ENCODE measurements around the gene LRRN4CL. TPM values are rescaled to one million over a fixed set of nuclear protein-coding genes. Genes with fewer than 3 reads are reported as not detected.

LRRN4CL gene
- total and polyA plus RNA-seq, 9 of the 15 experiments (the other 6 are each of a cell fraction or from before 2014, with no cell fraction given) = 0.03 to 0.11 (median 0.05) TPM; not detected in 4

DNA sequence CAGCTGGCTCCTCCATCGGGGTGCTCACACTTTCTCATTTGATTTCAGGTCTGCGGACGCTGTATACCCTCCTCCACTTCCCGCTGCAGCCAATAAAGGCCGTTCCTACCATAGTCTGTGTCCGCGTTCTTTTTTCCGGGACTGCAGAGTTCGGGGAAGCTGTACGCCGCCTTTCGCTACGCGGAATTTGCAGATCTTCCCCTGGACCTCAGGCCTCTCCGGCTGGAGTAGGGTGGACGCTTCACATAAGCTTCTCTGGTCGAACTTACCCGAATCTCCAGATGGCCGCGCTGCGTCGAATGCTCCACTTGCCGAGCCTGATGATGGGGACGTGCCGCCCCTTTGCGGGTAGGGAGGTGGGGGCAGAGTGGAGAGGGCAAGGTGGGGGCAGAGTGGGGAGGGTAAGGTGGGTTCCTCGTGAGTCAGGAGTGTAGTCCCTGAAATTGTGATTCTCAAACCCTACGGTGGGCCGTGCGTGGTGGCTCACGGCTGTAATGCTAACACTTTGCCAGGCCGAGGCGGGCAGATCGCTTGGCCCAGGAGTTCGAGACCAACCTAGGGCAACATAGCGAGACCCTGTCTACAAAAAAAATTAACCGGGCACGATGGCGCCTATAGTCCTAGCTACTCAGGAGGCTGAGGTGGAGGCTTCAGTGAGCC lies 23.6 kb downstream of the LRRN4CL start (continued):
- TF ChIP-seq, protein P1, sequence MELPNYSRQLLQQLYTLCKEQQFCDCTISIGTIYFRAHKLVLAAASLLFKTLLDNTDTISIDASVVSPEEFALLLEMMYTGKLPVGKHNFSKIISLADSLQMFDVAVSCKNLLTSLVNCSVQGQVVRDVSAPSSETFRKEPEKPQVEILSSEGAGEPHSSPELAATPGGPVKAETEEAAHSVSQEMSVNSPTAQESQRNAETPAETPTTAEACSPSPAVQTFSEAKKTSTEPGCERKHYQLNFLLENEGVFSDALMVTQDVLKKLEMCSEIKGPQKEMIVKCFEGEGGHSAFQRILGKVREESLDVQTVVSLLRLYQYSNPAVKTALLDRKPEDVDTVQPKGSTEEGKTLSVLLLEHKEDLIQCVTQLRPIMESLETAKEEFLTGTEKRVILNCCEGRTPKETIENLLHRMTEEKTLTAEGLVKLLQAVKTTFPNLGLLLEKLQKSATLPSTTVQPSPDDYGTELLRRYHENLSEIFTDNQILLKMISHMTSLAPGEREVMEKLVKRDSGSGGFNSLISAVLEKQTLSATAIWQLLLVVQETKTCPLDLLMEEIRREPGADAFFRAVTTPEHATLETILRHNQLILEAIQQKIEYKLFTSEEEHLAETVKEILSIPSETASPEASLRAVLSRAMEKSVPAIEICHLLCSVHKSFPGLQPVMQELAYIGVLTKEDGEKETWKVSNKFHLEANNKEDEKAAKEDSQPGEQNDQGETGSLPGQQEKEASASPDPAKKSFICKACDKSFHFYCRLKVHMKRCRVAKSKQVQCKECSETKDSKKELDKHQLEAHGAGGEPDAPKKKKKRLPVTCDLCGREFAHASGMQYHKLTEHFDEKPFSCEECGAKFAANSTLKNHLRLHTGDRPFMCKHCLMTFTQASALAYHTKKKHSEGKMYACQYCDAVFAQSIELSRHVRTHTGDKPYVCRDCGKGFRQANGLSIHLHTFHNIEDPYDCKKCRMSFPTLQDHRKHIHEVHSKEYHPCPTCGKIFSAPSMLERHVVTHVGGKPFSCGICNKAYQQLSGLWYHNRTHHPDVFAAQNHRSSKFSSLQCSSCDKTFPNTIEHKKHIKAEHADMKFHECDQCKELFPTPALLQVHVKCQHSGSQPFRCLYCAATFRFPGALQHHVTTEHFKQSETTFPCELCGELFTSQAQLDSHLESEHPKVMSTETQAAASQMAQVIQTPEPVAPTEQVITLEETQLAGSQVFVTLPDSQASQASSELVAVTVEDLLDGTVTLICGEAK (IDR thresholded peaks at IDR 0.05) = no peak
- TF ChIP-seq, protein P1 (CRISPR knock-in tag; IDR thresholded peaks at IDR 0.05) = no peak
- TF ChIP-seq, protein P2, sequence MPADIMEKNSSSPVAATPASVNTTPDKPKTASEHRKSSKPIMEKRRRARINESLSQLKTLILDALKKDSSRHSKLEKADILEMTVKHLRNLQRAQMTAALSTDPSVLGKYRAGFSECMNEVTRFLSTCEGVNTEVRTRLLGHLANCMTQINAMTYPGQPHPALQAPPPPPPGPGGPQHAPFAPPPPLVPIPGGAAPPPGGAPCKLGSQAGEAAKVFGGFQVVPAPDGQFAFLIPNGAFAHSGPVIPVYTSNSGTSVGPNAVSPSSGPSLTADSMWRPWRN (IDR thresholded peaks at IDR 0.05; ENCODE audit: low read depth) = no peak
- TF ChIP-seq CEBPG (CRISPR knock-in tag; IDR thresholded peaks at IDR 0.05) (no peak), CEBPG (tag; conservative IDR thresholded peaks at IDR 0.05 in 1 of 2, IDR thresholded peaks at IDR 0.05 in 1 of 2) (no peak), SMAD3 (CRISPR knock-in tag; conservative IDR thresholded peaks at IDR 0.05) (no peak), PHTF2 (CRISPR knock-in tag; IDR thresholded peaks at IDR 0.05) (no peak), PHB (CRISPR knock-in tag; IDR thresholded peaks at IDR 0.05) (0 out of 2 replicates have a peak, but pooled peaks have one; percentile 6), POLR2AphosphoS5 (IDR thresholded peaks at IDR 0.05; ENCODE audit: control insufficient read depth, insufficient read depth, low read depth, low read length) (peak; percentile 50; the same call in 1 of the 2 replicates), RAD21 (CRISPR knock-in tag; conservative IDR thresholded peaks at IDR 0.05 in 1 of 2, IDR thresholded peaks at IDR 0.05 in 1 of 2) (0 out of 4 replicates have a peak, but pooled peaks of 1 of the 2 experiments have one; percentile 2), OTX1 (CRISPR knock-in tag; IDR thresholded peaks at IDR 0.05) (no peak), NEUROD1 (IDR thresholded peaks at IDR 0.05; ENCODE audit: borderline replicate concordance, low read depth, low read length, partially characterized antibody) (no peak)
- TF ChIP-seq, protein P3, sequence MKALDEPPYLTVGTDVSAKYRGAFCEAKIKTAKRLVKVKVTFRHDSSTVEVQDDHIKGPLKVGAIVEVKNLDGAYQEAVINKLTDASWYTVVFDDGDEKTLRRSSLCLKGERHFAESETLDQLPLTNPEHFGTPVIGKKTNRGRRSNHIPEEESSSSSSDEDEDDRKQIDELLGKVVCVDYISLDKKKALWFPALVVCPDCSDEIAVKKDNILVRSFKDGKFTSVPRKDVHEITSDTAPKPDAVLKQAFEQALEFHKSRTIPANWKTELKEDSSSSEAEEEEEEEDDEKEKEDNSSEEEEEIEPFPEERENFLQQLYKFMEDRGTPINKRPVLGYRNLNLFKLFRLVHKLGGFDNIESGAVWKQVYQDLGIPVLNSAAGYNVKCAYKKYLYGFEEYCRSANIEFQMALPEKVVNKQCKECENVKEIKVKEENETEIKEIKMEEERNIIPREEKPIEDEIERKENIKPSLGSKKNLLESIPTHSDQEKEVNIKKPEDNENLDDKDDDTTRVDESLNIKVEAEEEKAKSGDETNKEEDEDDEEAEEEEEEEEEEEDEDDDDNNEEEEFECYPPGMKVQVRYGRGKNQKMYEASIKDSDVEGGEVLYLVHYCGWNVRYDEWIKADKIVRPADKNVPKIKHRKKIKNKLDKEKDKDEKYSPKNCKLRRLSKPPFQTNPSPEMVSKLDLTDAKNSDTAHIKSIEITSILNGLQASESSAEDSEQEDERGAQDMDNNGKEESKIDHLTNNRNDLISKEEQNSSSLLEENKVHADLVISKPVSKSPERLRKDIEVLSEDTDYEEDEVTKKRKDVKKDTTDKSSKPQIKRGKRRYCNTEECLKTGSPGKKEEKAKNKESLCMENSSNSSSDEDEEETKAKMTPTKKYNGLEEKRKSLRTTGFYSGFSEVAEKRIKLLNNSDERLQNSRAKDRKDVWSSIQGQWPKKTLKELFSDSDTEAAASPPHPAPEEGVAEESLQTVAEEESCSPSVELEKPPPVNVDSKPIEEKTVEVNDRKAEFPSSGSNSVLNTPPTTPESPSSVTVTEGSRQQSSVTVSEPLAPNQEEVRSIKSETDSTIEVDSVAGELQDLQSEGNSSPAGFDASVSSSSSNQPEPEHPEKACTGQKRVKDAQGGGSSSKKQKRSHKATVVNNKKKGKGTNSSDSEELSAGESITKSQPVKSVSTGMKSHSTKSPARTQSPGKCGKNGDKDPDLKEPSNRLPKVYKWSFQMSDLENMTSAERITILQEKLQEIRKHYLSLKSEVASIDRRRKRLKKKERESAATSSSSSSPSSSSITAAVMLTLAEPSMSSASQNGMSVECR (CRISPR knock-in tag; IDR thresholded peaks at IDR 0.05) = 0 out of 2 replicates have a peak, but pooled peaks have one; percentile 24

Data from K562 (cell line).